OCI-LY7 (cell line): ENCODE measurements around the gene ISYNA1.

ENCODE experiments used
- CTCF ChIP-seq: fragments of 200-600 bp; sonication (generic); conservative IDR thresholded peaks from 2 replicates; pipeline ENCODE4 v1.5.1; 2014; ENCODE audit warnings: mild to moderate bottlenecking, antibody characterized with exemption, low read length, moderate library complexity, mixed read lengths
- EZH2phosphoT487 ChIP-seq: fragments of 200-600 bp; sonication (generic); IDR thresholded peaks from 2 replicates; pipeline ENCODE4 v1.6.1; 2018; ENCODE audit warnings: low read depth, borderline replicate concordance, mild to moderate bottlenecking, mixed run types, antibody characterized with exemption, low read length, moderate library complexity, mixed read lengths

DNA sequence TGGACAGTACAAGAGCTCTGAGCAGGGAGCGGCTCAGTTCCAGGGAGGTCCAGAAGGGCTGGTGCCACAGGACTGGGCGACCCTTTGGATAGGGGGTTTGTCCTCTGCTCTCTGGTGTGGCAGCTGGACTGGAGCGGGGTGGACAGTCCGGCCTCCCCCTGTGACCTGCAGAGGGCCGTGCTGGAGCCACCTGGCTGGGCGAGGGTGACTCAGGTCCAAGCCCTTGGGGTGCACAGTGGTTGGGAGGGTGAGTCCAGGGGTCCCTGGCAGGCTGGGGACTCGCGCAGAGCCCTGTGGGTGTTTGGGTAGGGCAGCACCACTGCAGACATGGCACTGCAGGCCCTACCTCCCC, 11.5 kb downstream of the ISYNA1 start:
- TF ChIP-seq CTCF (no peak), EZH2phosphoT487 (no peak)
